NCI-H2107 treated with DMSO at 0.1 percent for 48 hours (cell line): ENCODE data around the gene PBRM1.

ENCODE experiments used
- DNase-seq: peaks from one replicate; lab custom pipeline; 2025; ENCODE audit not compliant: unreplicated experiment; lab: John Stamatoyannopoulos, UW

Gene PBRM1

DNA sequence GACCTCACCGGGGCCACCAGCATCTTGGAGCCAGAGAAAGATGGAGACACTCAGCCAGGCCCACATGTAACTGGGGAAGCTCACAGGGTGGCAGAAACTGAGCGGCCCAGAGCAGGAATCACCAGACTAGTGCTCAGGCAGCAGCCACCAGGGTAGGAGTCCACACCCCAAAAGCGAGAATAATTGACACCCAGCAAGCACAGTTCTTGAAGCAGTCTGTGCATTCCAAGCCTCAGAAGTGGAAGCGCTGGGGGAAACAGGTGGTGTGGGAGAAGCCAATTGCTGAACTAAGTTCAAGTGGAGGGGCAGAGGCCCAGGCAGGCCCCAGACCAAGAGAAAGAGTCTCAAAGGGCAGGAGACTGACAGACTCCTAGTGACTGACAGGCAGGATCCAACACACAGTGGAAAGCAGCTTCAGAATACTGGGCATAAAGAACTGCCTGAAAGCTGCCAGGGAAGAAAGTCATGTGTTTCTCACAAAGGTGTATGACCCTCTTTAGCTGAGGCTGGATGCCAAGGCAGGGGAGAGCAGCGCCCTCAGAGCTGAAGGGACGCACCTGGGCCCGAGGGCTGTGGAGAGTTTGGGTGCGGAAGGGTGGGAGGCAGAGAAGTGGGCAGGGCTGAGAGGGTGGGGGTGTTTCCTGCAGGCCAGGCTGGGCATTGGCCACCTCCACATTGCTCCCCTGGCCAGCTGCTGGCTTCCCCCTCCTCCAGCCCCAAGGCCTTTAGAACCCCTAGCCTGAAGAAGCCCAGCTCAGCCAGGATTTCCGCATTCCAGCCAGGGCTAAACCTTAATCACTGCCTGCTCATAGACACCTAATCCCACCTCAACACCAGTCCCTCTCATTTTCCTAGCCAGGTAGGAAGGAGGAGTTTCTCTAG is 159.8 kb downstream of the PBRM1 start:
- DNase-seq: no peak

DNA sequence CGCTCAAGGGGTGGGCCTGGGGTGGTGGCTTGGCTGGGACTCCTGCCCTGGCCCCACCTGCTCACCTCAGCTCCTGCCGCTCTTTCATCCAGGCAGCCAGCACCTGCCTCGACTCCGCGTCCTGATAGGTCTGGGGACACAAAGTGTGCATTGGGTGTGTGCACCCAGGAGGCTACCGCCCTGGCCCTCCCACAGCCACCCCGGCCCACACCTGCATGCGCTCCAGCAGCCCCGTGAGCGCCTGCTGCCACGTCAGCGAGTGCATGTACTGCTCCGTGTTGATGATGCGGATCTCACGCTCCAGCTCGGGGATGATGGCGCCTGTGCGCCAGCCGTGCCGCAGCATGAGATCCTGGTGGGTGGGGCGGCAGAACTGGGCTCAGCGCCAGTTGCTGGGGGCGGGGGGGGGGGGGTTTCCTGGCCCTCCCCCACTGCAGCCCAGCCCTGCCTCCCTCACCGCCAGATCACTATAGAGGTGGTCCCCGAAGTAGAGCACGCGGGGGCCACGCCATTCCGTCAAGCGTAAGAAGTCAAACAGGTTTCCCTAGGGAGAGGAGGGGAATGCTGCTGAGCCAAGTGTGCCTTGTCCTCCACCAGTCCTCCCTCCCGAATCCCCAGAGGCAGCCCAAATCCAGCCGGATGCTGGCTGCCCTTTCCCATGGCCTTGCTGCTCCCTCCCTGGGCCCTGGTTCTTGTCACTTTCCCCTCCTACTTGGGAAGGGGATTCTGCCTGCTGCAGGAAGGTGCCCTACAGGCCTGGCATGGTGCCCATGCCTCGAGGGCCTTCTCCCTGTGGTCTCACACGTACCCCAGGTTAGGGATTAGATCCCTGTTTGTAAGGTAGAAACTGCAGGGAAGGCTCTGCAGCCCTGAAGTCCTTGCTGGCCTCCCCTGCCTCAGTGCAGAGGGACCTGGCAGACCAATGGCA is 160.7 kb downstream of the PBRM1 start:
- no peak for DNase-seq

DNA sequence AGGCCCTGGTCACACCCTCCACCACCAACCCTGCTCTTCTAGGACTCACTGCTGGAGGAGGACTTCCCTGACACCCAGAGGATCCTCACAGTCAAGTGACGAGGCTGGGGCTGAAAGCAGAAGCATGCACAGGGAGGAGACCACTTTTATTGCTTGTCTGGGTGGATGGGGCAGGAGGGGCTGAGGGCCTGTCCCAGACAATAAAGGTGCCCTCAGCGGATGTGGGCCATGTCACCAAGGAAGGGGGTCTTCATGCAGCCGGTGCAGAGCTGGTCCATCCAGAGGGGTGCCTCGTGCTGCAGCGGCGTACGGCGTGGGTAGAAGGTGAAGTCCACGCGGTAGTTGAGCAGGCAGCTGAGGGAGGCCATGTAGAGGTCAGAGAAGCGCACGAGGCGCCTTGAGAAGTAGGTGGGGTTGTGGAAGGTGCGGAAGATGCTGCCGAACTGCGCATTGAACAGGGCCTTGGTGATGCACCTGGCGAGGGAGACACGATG is 161.4 kb downstream of the PBRM1 start:
- DNase-seq: no peak

DNA sequence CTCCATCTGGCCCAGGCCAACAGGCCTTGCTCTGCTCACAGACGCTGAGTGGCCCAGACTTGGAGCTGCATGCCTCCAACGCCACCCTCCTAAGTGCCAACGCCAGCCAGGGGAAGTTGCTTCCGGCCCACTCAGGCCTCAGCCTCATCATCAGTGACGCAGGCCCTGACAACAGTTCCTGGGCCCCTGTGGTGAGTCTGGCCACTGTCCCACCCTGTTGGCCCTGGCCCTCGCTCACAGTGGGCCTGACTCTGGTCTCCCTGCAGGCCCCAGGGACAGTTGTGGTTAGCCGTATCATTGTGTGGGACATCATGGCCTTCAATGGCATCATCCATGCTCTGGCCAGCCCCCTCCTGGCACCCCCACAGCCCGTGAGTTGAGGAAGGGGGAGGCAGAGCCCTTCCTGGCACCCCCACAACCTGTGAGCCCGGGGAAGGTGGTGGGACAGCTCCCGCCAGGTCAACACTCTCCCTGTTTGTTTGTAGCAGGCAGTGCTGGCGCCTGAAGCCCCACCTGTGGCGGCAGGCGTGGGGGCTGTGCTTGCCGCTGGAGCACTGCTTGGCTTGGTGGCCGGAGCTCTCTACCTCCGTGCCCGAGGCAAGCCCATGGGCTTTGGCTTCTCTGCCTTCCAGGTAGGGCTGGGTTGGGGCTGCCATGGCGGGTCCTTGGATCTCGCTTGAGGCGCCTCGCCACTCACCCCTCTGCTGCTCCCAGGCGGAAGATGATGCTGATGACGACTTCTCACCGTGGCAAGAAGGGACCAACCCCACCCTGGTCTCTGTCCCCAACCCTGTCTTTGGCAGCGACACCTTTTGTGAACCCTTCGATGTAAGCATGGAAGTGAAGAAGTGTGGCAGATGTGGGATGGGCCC is 162.1 kb downstream of the PBRM1 start:
- no peak for DNase-seq

DNA sequence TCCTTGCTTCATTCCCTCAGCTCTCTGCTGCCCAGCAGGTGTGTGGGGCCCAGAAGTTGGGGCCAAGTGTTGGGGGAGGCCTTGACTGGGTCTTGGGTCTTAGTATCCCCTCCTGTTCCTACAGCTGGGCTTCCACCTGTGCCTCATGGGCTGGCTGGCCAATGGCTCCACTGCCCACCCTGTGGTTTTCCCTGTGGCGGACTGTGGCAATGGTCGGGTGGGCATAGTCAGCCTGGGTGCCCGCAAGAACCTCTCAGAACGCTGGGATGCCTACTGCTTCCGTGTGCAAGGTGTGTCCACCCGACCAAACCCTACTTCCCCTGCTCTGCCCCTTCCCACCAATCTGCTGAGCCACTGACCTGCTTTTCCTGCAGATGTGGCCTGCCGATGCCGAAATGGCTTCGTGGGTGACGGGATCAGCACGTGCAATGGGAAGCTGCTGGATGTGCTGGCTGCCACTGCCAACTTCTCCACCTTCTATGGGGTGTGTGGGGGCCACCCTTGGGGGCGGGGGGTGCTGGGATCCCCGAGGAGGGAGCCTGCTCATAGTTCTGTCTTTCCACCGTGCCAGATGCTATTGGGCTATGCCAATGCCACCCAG is 163.0 kb downstream of the PBRM1 start:
- no peak for DNase-seq

DNA sequence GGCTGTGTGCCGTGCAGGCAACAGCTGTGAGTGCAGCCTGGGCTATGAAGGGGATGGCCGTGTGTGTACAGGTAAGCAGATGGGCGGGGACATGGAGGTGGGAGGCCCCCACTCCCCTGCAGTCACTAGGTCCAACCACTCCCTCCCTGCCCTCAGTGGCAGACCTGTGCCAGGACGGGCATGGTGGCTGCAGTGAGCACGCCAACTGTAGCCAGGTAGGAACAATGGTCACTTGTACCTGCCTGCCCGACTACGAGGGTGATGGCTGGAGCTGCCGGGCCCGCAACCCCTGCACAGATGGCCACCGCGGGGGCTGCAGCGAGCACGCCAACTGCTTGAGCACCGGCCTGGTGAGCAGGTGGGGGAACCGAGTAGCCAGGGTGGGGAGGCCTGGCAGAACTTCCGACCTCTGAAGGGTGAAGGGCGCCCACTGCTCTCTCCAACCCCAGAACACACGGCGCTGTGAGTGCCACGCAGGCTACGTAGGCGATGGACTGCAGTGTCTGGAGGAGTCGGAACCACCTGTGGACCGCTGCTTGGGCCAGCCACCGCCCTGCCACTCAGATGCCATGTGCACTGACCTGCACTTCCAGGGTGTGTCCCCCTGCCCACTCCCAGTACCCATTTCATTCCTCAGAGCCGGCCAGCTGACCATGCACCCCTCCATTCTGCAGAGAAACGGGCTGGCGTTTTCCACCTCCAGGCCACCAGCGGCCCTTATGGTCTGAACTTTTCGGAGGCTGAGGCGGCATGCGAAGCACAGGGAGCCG is 163.6 kb downstream of the PBRM1 start:
- DNase-seq: no peak

DNA sequence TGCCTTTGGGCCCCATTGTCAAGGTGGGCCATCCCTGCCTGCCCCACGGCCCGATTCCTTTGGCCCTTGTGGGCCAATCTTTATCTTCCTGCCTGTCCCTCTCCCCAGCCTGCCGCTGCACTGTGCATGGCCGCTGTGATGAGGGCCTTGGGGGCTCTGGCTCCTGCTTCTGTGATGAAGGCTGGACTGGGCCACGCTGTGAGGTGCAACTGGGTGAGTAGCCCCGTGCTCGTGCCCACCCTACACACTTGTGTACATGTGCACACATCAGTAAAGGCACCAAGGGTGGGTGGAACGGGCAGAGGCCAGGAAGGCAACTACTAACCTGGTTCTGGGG is 164.3 kb downstream of the PBRM1 start:
- no peak for DNase-seq

DNA sequence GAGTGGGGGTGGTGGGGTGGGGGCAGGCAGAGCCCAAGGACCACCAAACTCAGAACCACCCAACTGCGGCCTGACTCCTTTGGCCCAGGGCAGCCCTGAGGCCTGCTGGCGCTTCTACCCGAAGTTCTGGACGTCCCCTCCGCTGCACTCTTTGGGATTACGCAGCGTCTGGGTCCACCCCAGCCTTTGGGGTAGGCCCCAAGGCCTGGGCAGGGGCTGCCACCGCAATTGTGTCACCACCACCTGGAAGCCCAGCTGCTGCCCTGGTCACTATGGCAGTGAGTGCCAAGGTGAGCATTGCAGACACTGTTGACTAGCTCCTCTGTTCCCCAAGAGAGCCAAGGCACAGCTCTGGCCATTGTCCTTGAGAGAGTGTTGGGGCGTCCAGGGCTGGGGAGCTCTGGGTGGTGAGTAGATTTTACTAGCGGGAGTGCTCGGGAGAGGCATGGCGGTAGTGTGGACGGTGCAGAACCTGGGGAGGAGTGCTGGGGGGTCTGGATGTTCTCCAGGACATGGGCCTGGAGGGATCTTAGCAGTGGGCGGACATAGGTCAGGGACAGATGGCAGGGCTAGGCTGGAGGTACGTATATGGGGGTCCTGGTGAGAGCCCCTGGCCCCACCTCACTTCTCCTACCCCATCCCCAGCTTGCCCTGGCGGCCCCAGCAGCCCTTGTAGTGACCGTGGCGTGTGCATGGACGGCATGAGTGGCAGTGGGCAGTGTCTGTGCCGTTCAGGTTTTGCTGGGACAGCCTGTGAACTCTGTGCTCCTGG is 164.8 kb downstream of the PBRM1 start:
- DNase-seq: no peak

DNA sequence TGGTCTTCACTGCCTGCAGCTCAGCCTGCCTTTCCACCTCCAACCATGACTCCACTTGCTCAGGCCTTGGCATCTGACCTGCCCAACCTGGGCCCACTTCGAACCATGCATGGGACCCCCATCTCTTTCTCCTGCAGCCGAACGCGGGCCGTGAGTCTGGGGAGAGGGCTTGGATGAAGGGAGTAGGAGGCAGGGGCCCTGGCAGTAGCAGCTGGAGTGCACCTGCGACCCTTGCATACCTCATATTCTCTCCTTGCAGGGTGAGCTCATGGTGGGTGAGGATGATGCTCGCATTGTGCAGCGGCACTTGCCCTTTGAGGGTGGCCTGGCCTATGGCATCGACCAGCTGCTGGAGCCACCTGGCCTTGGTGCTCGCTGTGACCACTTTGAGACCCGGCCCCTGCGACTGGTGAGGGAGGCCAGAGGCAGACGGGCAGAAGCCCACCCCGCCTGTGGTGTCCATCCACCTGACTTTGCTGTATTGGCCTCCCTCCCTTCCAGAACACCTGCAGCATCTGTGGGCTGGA is 165.5 kb downstream of the PBRM1 start:
- DNase-seq: no peak

DNA sequence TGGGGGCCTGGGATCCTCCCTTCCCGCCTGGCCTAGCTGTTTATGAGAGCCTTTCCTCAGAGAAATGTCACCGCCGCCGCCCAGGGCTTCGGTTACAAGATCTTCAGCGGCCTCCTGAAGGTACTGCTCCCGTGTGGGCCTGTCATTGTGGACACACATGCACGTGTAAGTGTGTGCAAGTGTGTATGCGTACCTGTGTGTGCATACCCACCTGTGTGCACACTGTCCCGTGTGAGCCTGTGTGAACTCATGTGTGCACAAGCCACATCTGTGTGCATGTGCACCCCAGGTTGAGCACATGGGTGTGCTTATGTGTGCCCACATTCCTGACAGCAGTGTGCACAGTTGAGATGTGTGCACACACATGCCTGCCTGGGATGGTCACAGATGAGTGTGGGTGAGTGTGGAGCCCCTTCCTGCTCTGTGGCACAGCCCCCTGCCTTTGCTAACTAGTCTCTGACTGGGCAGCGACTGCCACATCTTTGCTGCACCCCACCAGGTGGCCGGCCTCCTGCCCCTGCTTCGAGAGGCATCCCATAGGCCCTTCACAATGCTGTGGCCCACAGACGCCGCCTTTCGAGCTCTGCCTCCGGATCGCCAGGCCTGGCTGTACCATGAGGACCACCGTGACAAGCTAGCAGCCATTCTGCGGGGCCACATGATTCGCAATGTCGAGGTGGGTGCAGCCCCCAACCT is 166.1 kb downstream of the PBRM1 start:
- DNase-seq: no peak

DNA sequence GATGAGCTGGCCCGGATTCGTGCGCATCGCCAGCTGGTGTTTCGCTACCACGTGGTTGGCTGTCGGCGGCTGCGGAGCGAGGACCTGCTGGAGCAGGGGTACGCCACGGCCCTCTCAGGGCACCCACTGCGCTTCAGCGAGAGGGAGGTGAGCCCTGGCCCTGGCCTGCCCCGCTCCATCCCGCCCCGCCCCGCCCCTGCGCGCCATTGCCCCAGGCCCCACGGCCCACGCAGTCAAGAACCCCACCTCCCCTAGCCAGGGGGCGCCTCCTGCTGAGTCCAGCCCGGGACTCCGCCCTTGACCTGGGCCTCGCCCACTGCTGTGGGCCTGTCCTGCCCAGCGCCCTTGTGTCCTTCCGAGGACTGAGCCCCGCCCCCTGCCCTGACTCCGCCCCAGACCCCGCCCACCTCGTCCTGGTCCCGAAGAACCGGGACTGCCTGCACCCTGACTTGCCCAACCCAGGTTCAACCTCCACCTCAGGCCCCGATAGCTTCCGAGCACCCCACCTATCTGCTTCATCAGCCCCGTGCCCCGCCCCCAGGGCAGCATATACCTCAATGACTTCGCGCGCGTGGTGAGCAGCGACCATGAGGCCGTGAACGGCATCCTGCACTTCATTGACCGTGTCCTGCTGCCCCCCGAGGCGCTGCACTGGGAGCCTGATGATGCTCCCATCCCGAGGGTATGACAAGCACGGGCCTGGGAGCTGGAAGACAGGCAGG is 166.8 kb downstream of the PBRM1 start:
- no peak for DNase-seq

DNA sequence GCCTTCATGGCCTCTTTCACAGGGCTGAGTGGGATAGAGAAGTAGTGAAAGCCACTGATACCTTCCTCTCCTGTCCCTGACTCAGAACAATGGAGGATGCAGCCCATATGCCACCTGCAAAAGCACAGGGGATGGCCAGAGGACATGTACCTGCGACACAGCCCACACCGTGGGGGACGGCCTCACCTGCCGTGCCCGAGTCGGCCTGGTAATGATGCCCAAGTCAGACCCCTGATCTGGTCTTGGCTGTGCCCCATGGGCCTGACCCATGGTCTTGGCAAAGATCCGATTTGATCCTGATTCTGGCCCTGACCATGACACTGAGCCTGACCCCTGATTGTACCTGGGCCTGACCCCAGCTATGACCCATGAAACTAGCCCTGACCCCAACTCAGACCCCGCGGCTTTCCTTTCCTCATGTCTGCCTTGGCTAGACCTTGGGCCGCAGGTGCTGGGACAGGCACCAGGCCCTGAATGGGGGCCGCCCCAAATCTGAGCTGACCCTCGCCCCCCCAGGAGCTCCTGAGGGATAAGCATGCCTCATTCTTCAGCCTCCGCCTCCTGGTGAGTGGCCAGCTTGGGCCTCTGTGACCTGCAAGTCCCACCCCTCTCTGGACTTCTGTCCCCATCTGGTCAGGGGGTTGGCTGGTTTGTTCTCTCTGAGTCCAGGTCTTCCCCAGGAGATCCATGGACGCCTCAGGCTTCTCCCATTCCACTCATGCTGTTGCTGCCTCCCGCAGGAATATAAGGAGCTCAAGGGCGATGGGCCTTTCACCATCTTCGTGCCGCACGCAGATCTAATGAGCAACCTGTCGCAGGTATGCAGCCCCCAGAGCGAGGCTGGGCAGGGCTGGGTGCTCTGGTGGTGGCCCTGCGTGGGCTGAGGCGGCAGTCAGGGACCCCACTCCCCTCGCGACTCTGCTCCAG is 167.7 kb downstream of the PBRM1 start:
- DNase-seq: no peak

DNA sequence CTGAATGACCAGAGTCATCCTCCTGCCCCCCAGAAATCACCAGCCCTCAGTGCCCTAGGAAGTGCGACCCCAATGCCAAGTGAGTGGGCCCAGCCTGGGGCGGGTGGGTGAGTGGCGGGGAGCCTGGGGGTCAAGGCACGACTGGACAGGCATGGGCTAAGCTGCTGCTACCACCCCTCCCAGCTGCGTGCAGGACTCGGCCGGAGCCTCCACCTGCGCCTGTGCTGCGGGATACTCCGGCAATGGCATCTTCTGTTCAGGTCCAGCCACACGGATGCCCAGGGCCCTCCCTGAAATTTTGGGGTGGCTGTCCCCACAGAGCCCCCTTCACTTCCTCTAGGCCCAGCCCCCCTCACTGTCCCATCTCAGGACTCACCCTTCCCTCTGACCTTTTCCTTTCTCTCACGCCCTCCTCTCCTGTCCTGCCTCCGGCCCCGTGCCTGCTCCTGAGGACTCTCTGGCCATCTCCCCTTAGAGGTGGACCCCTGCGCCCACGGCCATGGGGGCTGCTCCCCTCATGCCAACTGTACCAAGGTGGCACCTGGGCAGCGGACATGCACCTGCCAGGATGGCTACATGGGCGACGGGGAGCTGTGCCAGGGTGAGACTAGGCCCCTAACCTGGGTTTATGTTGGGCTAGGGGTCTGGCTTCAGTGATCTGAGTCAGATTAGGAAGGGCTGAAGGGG is 169.1 kb downstream of the PBRM1 start:
- no peak for DNase-seq

DNA sequence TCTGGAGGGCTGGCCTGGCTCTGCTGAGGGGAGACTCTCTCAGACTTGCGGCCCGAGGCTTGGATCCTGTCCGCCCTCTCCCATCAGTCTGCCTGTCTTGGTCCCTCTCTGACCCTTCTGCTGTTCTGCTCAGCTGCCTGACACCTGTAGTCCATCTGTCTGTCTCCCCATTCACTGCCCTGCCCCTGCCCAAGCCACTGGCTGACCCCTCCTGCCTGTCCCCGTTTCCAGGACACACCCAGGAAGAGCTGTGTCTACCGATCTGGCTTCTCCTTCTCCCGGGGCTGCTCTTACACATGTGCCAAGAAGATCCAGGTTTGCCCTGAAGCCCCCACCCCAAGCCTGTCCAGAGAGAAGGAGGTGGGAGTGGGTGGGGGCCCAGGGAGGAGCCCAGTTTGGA is 170.5 kb downstream of the PBRM1 start:
- no peak for DNase-seq

DNA sequence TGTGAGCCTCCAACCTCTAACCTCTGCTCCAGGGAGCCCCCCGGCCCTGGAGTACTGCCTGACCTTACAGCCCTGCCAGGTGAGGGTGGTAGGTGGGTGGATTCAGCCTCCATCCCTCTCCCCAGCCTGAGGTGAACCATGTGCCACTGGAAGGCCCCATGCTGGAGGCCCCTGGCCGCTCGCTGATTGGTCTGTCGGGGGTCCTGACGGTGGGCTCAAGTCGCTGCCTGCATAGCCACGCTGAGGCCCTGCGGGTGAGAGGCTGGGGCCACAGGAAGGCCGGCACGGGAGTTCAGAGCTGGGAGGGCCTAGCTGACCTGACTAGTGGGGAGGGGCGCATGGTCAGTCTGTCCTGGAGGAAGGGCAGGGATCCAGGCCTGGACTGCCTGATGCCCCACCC is 171.1 kb downstream of the PBRM1 start:
- no peak for DNase-seq

DNA sequence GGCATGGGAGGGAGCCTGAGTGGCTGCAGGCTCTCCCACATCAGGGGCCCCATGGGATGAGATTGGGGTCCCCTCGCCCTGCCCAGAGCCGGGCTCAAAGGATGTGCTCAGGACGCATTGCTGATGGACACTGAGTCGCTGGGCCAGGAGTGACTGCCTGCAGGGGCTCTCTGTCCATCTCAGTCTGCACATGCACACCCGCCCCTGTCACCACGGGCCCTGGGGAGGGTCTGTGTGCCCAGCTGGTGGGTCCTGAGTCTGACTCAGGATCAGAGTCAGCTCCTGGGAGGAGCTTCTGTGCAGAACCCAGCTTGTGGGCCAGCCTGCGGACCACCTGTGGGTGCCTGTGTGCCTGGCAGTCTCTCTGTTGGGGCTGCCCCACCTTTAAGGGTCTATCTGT is 172.4 kb downstream of the PBRM1 start:
- no peak for DNase-seq
